H54 (cell line): ENCODE results near the gene SPATA1.

ENCODE experiments used
- DNase-seq: peaks from one replicate; pipeline ENCODE4 v3.0.0; 2011; ENCODE audit warnings: low spot score, mixed read lengths; ENCODE audit not compliant: insufficient read length
- FAIRE-seq: peaks from 3 replicates; lab custom pipeline; 2011; peaks lifted over from hg19 to GRCh38; lab: Jason Lieb, UNC
- POLR2A ChIP-seq: IDR thresholded peaks from 2 replicates; pipeline ENCODE4 v1.6.1; 2011; ENCODE audit warnings: low read depth, mild to moderate bottlenecking, low read length

SPATA1 gene

DNA sequence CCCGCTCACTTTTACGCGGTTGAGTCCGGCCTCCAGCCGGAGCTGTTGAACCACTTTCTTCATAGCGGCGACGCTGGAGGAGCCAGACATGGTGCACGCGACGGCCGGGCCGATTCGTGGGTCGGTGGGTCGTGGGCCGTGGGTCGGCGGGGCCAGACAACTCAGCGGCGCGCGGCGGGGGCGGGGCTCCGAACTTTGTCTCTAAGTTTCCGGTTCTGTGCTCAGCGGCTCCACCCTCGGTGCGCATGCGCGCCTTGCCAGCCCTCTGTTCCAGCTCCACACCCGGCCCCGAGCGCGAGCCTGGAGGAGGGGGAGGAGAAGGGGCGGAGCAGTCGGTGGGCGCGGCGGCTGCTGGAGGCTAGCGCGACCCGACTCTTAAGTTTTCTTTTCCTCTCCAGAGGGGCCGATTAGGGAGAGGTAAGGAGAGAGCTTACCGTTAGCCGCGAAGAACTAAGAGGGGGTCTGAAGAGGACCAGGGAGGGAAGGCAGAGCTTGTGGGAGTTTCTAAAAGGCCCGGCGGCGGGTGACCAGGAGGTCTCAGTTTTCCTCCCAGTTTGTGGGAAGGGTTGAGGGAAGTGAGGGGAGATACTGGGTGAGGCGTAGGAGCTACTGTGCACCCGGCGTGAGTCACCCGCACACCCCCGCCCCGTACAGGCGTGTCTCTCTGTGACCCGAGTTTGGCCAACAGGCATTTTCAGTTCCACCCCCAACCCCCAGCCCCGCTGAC is at the start of gene SPATA1, which contains the start of gene GNG5:
Gene SPATA1, plus strand, starts transcription at position 385 of the 727 bp plus-strand sequence. CDS start 9,974 bp downstream, outside the sequence.
Gene GNG5, minus strand, starts transcription at position 580 of the 727 bp plus-strand sequence. Its CDS starts 490 bp downstream, at position 90.
- TF ChIP-seq POLR2A: peak; percentile 68
- DNase-seq: peak; percentile 92
- FAIRE-seq: peak; percentile 92

- FAIRE-seq: no peak
- TF ChIP-seq POLR2A: no peak
Observed at GRCh38 chr1:84462118-84462517, 44.1 kb upstream of the SPATA1 start.

GRCh38 chr1:84467298-84467697 is 38.9 kb upstream of the SPATA1 start:
- FAIRE-seq: no peak
- TF ChIP-seq POLR2A: no peak
- no peak for DNase-seq

More at GRCh38 chr1:84462118-84462517, 44.1 kb upstream of the SPATA1 start:
- DNase-seq: no peak

GRCh38 chr1:84476225-84476624 is 30.0 kb upstream of the SPATA1 start:
- DNase-seq: no peak
- no peak for TF ChIP-seq POLR2A
- FAIRE-seq: no peak

- peak; percentile 82 for FAIRE-seq
- DNase-seq: peak; percentile 45
- peak; percentile 41 for TF ChIP-seq POLR2A
Observed at GRCh38 chr1:84478876-84479868, 27.0 kb upstream of the SPATA1 start, which contains the start of gene RPF1. RPF1 (plus strand) TSS chr1:84479266; CDS start chr1:84479282, 16 bp downstream.

DNA sequence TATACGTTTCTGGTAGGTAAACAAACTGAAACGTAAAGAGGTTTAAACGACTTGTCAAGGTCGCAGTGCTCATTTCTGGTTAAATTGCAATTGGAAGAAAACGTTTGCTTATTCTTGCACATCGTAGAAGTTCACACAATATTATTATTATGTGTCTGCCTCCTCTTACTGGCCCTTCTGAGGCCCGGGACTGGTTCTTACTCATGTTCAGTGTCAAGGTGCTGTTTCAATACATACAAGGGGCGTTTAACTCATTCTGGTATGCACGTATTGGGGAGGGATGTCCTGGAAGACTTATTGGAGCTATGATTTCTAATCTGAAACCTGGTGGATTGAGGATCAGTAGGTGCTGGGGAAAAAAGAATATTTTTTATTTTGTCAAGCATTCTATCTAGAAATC is 26.2 kb upstream of the SPATA1 start:
- DNase-seq (no peak), FAIRE-seq (peak; percentile 23)
- TF ChIP-seq POLR2A: no peak

GRCh38 chr1:84480650-84481049 is 25.5 kb upstream of the SPATA1 start:
- DNase-seq (no peak), FAIRE-seq (no peak)
- no peak for TF ChIP-seq POLR2A

DNA sequence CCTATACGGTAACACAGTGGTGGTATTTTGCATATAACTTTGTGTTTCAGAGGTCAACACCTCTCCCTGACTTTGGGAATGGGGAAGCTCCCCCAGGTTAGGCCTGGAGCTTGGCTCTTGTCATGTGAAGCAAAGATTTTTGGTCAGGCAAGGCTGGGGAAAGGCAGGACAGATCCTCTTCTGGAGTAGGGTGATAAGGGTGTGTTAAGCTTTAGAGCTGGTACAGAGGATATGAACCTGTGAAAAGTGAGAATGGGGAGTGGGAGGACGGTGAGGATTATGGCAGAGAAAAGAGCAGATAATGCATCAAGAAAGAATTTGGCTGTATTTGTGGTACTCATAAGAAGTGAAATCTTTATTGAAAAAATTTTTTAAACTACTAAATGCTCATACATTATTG is 24.9 kb upstream of the SPATA1 start:
- no peak for DNase-seq
- no peak for FAIRE-seq
- TF ChIP-seq POLR2A: no peak

GRCh38 chr1:84488107-84488506 is 18.1 kb upstream of the SPATA1 start:
- FAIRE-seq: no peak
- TF ChIP-seq POLR2A: no peak
- DNase-seq: no peak

DNA sequence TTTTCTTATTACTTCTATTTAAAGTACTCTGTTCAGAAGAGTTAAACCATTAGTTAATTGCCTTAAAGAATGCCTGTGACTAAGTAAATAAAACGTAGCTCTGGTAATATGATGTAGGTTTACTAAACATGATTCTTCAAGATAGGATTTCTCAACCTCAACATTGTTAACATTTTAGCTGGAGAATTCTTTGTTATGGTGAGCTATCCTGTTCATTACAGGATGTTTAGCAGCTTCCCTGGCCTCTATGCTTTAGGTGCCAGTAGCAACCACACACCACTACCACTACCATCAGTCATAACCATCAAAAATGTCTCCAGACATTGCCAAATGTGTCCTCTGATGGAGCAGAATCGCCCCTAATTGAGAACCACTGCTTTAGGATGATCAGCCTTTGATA is 16.4 kb upstream of the SPATA1 start:
- FAIRE-seq: no peak
- no peak for TF ChIP-seq POLR2A

DNA sequence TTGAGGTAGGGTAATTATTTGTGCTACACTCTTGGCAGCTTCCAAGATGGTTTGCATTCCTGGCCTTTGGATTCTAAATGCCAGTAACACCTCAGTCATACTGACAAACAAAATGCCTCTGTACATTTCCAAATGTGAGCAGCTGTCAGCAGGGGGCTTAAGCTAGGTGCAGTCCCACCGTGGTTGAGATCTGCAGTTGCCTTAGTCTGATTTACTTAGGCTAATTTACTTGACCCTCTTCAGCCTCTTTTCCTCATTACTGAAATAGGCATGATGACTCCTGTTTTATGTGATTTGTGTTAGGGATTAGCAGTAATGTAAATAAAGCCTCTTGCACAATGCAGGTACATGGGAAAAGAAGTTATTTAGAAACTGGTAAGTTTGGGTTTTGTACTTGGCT is 13.5 kb upstream of the SPATA1 start:
- DNase-seq: no peak
- FAIRE-seq: no peak
- no peak for TF ChIP-seq POLR2A

More for the DNA sequence above, 16.4 kb upstream of the SPATA1 start:
- DNase-seq: no peak

- no peak for FAIRE-seq
- TF ChIP-seq POLR2A: no peak
Observed at GRCh38 chr1:84493747-84494146, 12.4 kb upstream of the SPATA1 start.

GRCh38 chr1:84496498-84496897 is 9.7 kb upstream of the SPATA1 start:
- TF ChIP-seq POLR2A: no peak
- DNase-seq: no peak
- no peak for FAIRE-seq

More at GRCh38 chr1:84493747-84494146, 12.4 kb upstream of the SPATA1 start:
- no peak for DNase-seq

GRCh38 chr1:84497631-84498275 is 8.4 kb upstream of the SPATA1 start:
- no peak for DNase-seq
- no peak for TF ChIP-seq POLR2A
- FAIRE-seq: no peak
